ENCODE results near the gene CARD19. TPM values are rescaled to one million over a fixed set of nuclear protein-coding genes. Genes with fewer than 3 reads are reported as not detected.
"Not testable (repeated sequence)": the region's sequence is repeated elsewhere in the genome, so short reads cannot be mapped to it uniquely, and the experiment has no call there.

The CARD19 gene
- total RNA-seq, 4 donors from 2014 or later, result 54.0 to 83.6 (median 78.1) TPM

DNA sequence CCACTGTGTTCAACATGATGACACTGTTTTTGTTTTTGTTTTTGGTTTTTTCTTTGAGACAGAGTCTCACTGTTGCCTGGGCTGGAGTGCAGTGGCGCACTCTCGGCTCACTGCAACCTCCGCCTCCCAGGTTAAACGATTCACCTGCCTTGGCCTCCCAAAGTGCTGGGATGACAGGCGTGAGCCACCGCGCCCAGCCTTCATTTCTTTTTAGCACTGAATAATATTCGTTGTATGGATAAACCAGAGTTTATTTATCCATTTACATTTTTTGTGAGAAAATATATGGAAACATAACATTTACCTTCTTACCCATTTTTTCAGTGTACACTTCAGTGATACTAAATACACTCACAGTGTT, 4.2 kb downstream of the CARD19 start:
- Histone ChIP-seq H3K9me3 (peaks cover 0 to 6% (median 0%) of the 10 kb centered on the region in 4 donors), H3K27ac (replicated peaks in 1 of 4) (peak overlapping the region in 1 of 4 donors; percentile 91), H3K4me1 (peaks cover 32 to 40% (median 37%) of the 10 kb centered on the region in 4 donors), H3K36me3 (no peaks in the 10 kb centered on the region), H3K27me3 (no peaks in the 10 kb centered on the region), H3K4me3 (no peak overlapping the region)
- no peak for DNase-seq (ENCODE audit: extremely low spot score)
- intact Hi-C loops (cut with DNase I), result no loop called here
- WGBS, result 95% methylated on average over 8 of the region's 8 CpGs
- TF ChIP-seq, protein P1, sequence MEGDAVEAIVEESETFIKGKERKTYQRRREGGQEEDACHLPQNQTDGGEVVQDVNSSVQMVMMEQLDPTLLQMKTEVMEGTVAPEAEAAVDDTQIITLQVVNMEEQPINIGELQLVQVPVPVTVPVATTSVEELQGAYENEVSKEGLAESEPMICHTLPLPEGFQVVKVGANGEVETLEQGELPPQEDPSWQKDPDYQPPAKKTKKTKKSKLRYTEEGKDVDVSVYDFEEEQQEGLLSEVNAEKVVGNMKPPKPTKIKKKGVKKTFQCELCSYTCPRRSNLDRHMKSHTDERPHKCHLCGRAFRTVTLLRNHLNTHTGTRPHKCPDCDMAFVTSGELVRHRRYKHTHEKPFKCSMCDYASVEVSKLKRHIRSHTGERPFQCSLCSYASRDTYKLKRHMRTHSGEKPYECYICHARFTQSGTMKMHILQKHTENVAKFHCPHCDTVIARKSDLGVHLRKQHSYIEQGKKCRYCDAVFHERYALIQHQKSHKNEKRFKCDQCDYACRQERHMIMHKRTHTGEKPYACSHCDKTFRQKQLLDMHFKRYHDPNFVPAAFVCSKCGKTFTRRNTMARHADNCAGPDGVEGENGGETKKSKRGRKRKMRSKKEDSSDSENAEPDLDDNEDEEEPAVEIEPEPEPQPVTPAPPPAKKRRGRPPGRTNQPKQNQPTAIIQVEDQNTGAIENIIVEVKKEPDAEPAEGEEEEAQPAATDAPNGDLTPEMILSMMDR (IDR thresholded peaks at IDR 0.05), result no peak
- TF ChIP-seq EP300 (IDR thresholded peaks at IDR 0.05) (no peak), POLR2A (IDR thresholded peaks at IDR 0.05; ENCODE audit: low read depth) (no peak), POLR2AphosphoS5 (IDR thresholded peaks at IDR 0.05) (no peak)

DNA sequence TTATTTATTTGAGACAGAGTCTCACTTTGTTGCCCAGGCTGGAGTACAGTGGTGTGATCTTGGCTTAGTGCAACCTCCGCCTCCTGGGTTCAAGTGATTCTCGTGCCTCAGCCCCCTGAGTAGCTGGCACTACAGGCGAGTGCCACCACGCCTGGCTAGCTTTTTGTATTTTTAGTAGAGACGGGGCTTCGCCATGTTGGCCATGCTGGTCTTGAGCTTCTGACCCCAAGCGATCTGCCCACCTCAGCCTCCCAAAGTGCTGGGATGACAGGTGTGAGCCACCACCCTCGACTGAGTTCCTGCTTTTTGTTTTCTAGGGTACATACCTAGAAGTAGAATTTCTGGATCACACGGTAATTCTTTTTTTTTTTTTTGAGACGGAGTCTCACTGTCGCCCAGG, 5.1 kb downstream of the CARD19 start:
- 85% methylated on average over 11 of the region's 11 CpGs for WGBS
- H3K9me3 ChIP-seq; DNase-seq (ENCODE audit: extremely low spot score); H3K4me3 ChIP-seq; H3K27ac ChIP-seq (replicated peaks in 1 of 4); H3K27me3 ChIP-seq; intact Hi-C loops (cut with DNase I); H3K36me3 ChIP-seq: not testable (repeated sequence)
- H3K4me1 ChIP-seq, result peaks cover 32 to 40% (median 37%) of the 10 kb centered on the region in 4 donors

DNA sequence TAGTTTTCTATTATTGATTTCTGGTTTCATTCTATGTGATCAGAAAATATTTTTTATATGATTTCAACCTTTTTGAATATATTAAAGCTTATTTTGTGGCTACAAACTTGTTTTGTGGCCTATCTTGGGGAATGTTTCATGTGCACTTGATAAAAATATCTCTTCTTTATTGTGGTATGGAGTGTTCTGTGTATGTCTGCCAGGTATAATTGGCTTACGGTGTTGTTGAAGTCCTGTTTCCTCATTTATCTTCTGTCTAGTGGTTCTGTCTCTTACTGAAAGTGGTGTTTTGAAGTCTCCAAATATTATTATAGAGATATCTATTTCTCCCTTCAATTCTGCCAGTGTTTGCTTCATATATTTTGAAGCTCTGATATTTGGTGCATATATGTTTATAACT, 9.6 kb downstream of the CARD19 start:
- peaks cover 0 to 6% (median 0%) of the 10 kb centered on the region in 4 donors for H3K9me3 ChIP-seq
- no peak for DNase-seq (ENCODE audit: extremely low spot score)
- TF ChIP-seq EP300 (IDR thresholded peaks at IDR 0.05) (no peak), POLR2AphosphoS5 (IDR thresholded peaks at IDR 0.05) (no peak), POLR2A (IDR thresholded peaks at IDR 0.05; ENCODE audit: low read depth) (no peak)
- TF ChIP-seq, protein P1 (IDR thresholded peaks at IDR 0.05), result no peak
- peaks cover 7 to 29% (median 17%) of the 10 kb centered on the region in 4 donors for H3K4me1 ChIP-seq
- no peak overlapping the region for H3K4me3 ChIP-seq
- 90% methylated on average over 1 of the region's 1 CpG for WGBS
- no peak overlapping the region for H3K27ac ChIP-seq (replicated peaks in 1 of 4)
- no peaks in the 10 kb centered on the region for H3K27me3 ChIP-seq
- intact Hi-C loops (cut with DNase I), result no loop called here
- peaks cover 7 to 28% (median 20%) of the 10 kb centered on the region in 4 donors for H3K36me3 ChIP-seq

DNA sequence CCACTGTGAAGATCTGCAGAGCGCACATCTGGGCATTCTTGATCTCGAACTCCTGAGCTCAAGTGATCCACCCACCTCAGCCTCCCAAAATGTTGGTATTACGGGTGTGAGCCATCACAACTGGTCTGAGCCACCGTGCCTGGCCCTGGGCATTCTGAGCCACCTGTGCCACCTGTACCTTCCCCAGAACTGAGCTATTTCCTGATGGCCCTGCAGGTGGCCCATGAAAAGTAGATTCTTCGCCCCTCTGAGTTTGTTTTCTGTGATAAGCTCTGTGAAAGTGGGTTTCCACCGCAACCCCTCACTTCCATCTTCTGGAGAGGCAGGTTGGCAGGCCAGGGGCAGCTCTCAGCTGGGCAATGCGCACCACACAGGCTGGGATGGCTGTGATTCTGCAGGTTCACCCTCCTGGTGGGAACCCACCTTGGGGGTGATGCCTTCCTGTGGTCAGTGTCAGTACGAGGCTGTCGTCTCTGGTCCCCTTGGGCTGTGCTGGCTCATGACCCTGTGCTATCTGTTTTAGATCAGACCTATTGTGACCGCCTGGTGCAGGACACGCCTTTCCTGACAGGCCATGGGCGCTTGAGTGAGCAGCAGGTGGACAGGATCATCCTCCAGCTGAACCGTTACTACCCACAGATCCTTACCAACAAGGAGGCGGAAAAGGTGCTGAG, 11.3 kb downstream of the CARD19 start:
- peaks cover 0 to 6% (median 0%) of the 10 kb centered on the region in 4 donors for H3K9me3 ChIP-seq
- no peak overlapping the region for H3K27ac ChIP-seq (replicated peaks in 1 of 4)
- peaks cover 7 to 44% (median 36%) of the 10 kb centered on the region in 4 donors for H3K36me3 ChIP-seq
- no peak for DNase-seq (ENCODE audit: extremely low spot score)
- no peak for TF ChIP-seq EP300 (IDR thresholded peaks at IDR 0.05)
- no peak for TF ChIP-seq POLR2AphosphoS5 (IDR thresholded peaks at IDR 0.05)
- TF ChIP-seq POLR2A (IDR thresholded peaks at IDR 0.05; ENCODE audit: low read depth), result no peak
- TF ChIP-seq, protein P1 (IDR thresholded peaks at IDR 0.05), result no peak
- no peaks in the 10 kb centered on the region for H3K27me3 ChIP-seq
- intact Hi-C loops (cut with DNase I), result no loop called here
- H3K4me3 ChIP-seq, result no peak overlapping the region
- 92% methylated on average over 8 of the region's 14 CpGs for WGBS
- H3K4me1 ChIP-seq, result peaks cover 7 to 29% (median 17%) of the 10 kb centered on the region in 4 donors

DNA sequence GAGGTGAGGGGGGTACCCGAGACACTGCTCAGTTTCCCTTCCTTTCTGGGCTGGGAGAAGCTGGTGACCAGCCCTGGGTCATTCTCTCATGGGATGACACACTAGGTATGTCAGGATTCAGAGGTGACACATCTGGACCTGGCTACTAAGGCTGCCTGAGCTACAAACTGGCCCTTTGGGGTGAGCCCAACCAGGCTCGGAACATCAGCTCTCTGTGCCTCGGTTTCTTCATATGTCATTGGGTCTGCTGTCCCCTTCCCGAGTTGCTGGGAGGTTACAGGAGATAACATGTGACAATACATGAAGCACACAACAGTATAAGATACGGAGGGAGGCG, 11.8 kb downstream of the CARD19 start:
- Histone ChIP-seq H3K27me3 (no peaks in the 10 kb centered on the region), H3K9me3 (peaks cover 0 to 6% (median 0%) of the 10 kb centered on the region in 4 donors), H3K4me3 (no peak overlapping the region), H3K36me3 (peaks cover 10 to 49% (median 41%) of the 10 kb centered on the region in 4 donors), H3K27ac (replicated peaks in 1 of 4) (no peak overlapping the region), H3K4me1 (peaks cover 7 to 29% (median 17%) of the 10 kb centered on the region in 4 donors)
- no peak for TF ChIP-seq POLR2A (IDR thresholded peaks at IDR 0.05; ENCODE audit: low read depth)
- TF ChIP-seq POLR2AphosphoS5 (IDR thresholded peaks at IDR 0.05), result no peak
- no peak for TF ChIP-seq EP300 (IDR thresholded peaks at IDR 0.05)
- TF ChIP-seq, protein P1 (IDR thresholded peaks at IDR 0.05), result no peak
- 92% methylated on average over 6 of the region's 6 CpGs for WGBS
- intact Hi-C loops (cut with DNase I), result no loop called here
- no peak for DNase-seq (ENCODE audit: extremely low spot score)

Data from esophagus muscularis mucosa (tissue), 4 donors.